Endothelial cell (in vitro differentiated cells): ENCODE results near the gene UBE2Q2. TPM values are rescaled to one million over a fixed set of nuclear protein-coding genes. Genes with fewer than 3 reads are reported as not detected.
A peak's percentile ranks its signal among the peaks of the same experiment; 100 is the strongest.
"Not testable (repeated sequence)": the region's sequence is repeated elsewhere in the genome, so short reads cannot be mapped to it uniquely, and the experiment has no call there.

Experiments used
- DNase-seq: peaks from one replicate; pipeline ENCODE4 v3.0.0; 2021; ENCODE audit warnings: low spot score
- H3K27ac Mint-ChIP-seq: one replicate; pipeline ENCODE4 v1.8.0; 2021; ENCODE audit warnings: mixed read lengths, inconsistent platforms; ENCODE audit not compliant: unreplicated experiment
- H3K27me3 Mint-ChIP-seq: one replicate; pipeline ENCODE4 v1.8.0; 2021; ENCODE audit warnings: mild to moderate bottlenecking, moderate library complexity, mixed read lengths, inconsistent platforms; ENCODE audit not compliant: unreplicated experiment
- H3K36me3 Mint-ChIP-seq: one replicate; pipeline ENCODE4 v1.8.0; 2021; ENCODE audit warnings: mild to moderate bottlenecking, low read depth, mixed read lengths, inconsistent platforms; ENCODE audit not compliant: unreplicated experiment
- H3K4me1 Mint-ChIP-seq: one replicate; pipeline ENCODE4 v1.8.0; 2021; ENCODE audit warnings: mild to moderate bottlenecking, mixed read lengths, inconsistent platforms; ENCODE audit not compliant: unreplicated experiment
- H3K4me3 Mint-ChIP-seq: one replicate; pipeline ENCODE4 v1.8.0; 2021; ENCODE audit warnings: mild to moderate bottlenecking, mixed read lengths, inconsistent platforms; ENCODE audit not compliant: unreplicated experiment
- H3K9me3 Mint-ChIP-seq: one replicate; pipeline ENCODE4 v1.8.0; 2021; ENCODE audit warnings: mixed read lengths, inconsistent platforms; ENCODE audit not compliant: unreplicated experiment
- total RNA-seq: library from RNA; stranded (reverse); fragmentation: NEBNext Ultra II Directional; extraction: Animal tissue kit (Norgen Biotek cat#: 25700); gene quantifications from one replicate; pipeline ENCODE4 v1.2.1, GENCODE V29; 2021; ENCODE audit not compliant: unreplicated experiment
- TF ChIP-seq, protein P1 (sequence below): fragments of 200-600 bp; sonication (generic); IDR thresholded peaks from one replicate; pipeline ENCODE4 v1.5.0; 2021; ENCODE audit warnings: antibody characterized with exemption; ENCODE audit not compliant: unreplicated experiment

The UBE2Q2 gene
- total RNA-seq, 1 donor from 2014 or later: 28.9 TPM

DNA sequence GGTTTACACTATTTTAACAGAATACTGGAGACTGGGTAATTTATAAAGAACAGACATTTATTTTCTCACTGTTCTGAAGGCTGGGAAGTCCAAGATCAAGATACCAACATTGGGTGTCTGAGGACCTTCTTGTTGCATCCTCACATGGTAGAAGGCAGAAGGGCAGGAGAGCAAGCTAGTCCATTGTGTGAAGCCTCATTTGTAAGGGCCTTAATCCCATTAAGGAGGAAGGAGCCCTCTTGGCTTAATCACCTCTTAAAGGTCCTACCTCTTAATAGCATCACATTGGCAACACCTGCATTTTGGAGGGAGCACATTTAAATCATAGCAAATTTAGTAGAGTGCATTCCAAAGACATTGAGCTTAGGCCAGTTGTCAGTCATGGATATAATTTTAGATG lies 26.2 kb downstream of the UBE2Q2 start:
- H3K4me1 Mint-ChIP-seq: peaks cover 6% of the 10 kb centered on the region
- H3K27ac Mint-ChIP-seq: no peak overlapping the region
- DNase-seq: no peak
- H3K27me3 Mint-ChIP-seq: no peaks in the 10 kb centered on the region
- no peaks in the 10 kb centered on the region for H3K9me3 Mint-ChIP-seq
- peaks cover 15% of the 10 kb centered on the region for H3K36me3 Mint-ChIP-seq
- H3K4me3 Mint-ChIP-seq: no peak overlapping the region
- TF ChIP-seq, protein P1, sequence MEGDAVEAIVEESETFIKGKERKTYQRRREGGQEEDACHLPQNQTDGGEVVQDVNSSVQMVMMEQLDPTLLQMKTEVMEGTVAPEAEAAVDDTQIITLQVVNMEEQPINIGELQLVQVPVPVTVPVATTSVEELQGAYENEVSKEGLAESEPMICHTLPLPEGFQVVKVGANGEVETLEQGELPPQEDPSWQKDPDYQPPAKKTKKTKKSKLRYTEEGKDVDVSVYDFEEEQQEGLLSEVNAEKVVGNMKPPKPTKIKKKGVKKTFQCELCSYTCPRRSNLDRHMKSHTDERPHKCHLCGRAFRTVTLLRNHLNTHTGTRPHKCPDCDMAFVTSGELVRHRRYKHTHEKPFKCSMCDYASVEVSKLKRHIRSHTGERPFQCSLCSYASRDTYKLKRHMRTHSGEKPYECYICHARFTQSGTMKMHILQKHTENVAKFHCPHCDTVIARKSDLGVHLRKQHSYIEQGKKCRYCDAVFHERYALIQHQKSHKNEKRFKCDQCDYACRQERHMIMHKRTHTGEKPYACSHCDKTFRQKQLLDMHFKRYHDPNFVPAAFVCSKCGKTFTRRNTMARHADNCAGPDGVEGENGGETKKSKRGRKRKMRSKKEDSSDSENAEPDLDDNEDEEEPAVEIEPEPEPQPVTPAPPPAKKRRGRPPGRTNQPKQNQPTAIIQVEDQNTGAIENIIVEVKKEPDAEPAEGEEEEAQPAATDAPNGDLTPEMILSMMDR: no peak

DNA sequence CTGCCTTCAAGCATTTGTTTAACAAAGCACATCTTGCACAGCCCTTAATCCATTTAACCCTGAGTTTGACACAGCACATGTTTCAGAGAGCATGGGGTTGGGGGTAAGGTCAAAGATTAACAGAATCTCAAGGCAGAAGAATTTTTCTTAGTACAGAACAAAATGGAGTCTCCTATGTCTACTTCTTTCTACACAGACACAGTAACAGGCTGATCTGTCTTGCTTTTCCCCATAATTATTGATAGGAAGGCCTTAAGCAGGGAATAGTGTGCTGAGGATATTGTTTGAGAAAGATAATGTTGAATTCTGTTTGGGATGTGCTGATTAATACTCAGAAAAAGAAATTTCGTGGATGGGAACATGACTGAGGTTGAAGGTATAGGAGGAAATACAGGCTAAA lies 28.3 kb downstream of the UBE2Q2 start:
- DNase-seq, H3K4me3 Mint-ChIP-seq, H3K27ac Mint-ChIP-seq, H3K4me1 Mint-ChIP-seq, H3K9me3 Mint-ChIP-seq, H3K27me3 Mint-ChIP-seq: not testable (repeated sequence)
- H3K36me3 Mint-ChIP-seq: peaks cover 25% of the 10 kb centered on the region

DNA sequence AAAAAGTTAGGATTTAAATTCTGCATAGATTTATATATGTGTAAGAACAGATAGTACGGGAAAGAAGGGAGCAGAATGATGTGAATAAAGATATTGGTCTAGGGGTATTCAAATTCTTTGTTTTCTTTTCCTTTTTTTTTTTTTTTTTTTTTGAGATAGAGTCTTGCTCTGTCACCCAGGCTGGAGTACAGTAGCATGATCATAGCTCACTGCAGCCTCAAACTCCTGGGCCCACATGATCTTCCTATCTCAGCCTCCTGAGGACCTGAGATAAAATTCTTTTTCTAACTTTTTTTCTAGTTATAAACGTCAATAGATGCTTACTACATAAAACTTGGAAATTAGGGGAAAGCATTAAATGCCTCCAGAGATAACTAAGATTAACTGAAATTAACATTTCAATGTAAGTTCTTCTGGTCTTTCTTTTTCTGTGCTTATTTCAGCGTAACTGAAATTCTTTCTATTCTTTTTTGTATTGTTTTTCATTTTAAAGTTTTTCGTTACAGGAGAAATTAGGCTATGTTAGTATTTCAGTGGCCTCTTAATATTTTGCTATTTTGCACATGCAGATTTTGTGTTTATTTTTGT lies 29.2 kb downstream of the UBE2Q2 start:
- peaks cover 27% of the 10 kb centered on the region for H3K36me3 Mint-ChIP-seq
- H3K4me1 Mint-ChIP-seq: no peaks in the 10 kb centered on the region
- H3K27me3 Mint-ChIP-seq: no peaks in the 10 kb centered on the region
- DNase-seq: no peak
- TF ChIP-seq, protein P1: no peak
- no peak overlapping the region for H3K27ac Mint-ChIP-seq
- H3K9me3 Mint-ChIP-seq: no peaks in the 10 kb centered on the region
- H3K4me3 Mint-ChIP-seq: no peak overlapping the region

- peaks cover 25% of the 10 kb centered on the region for H3K4me1 Mint-ChIP-seq
- no peaks in the 10 kb centered on the region for H3K36me3 Mint-ChIP-seq
These were observed 40.8 kb downstream of the UBE2Q2 start for GRCh38 chr15:75884041-75884440.

DNA sequence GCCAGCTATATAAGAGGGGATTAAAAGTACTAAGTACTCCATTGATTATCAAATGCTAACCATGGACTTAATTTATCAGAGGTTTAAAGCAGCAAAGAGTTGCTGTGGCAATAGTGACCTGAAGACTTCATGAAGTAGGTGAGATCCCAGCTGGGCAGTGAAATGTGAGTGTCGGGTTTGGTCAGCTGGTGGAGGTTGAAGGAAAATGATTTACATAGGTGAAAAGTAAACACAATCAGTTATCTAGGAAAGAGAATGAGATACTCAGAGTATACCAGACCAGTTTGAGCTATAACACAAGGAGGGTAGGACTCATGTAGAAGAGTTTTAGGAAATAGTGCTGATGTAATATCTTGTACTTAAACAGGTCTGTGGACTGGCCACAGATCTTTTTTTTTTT lies 43.9 kb downstream of the UBE2Q2 start:
- Mint-ChIP-seq H3K27ac (no peak overlapping the region), H3K27me3 (no peaks in the 10 kb centered on the region), H3K4me1 (peaks cover 38% of the 10 kb centered on the region), H3K4me3 (no peak overlapping the region), H3K9me3 (no peaks in the 10 kb centered on the region), H3K36me3 (no peaks in the 10 kb centered on the region)
- no peak for DNase-seq
- TF ChIP-seq, protein P1: no peak

More at GRCh38 chr15:75884041-75884440, 40.8 kb downstream of the UBE2Q2 start:
- Mint-ChIP-seq H3K4me3 (no peak overlapping the region), H3K27me3 (no peaks in the 10 kb centered on the region), H3K27ac (peak overlapping the region; percentile 80), H3K9me3 (no peaks in the 10 kb centered on the region)
- no peak for DNase-seq
- TF ChIP-seq, protein P1: no peak
